IPS-NIHi11 (cell line): Measurements from ENCODE around the gene NOCT.
"Not testable (repeated sequence)": the region's sequence is repeated elsewhere in the genome, so short reads cannot be mapped to it uniquely, and the experiment has no call there.

Experiments
- DNase-seq: peaks from one replicate; pipeline ENCODE4 v3.0.0; 2012; ENCODE audit warnings: mixed read lengths, low spot score

Gene NOCT

GRCh38 chr4:139048026-139048425, 32.4 kb downstream of the NOCT start:
- DNase-seq = no peak

GRCh38 chr4:139050446-139050845, 34.9 kb downstream of the NOCT start:
- no peak for DNase-seq

GRCh38 chr4:139053909-139054308, 38.3 kb downstream of the NOCT start:
- DNase-seq = no peak

- no peak for DNase-seq
Measured at GRCh38 chr4:139054791-139055505, 39.4 kb downstream of the NOCT start.

GRCh38 chr4:139059026-139059425, 43.4 kb downstream of the NOCT start:
- not testable (repeated sequence) for DNase-seq

- no peak for DNase-seq
Measured at GRCh38 chr4:139060591-139060990, 45.0 kb downstream of the NOCT start.

- DNase-seq = no peak
Measured at GRCh38 chr4:139076016-139076744, 60.6 kb downstream of the NOCT start.

- DNase-seq = no peak
Measured at GRCh38 chr4:139077567-139078355, 62.2 kb downstream of the NOCT start.

GRCh38 chr4:139078926-139079325, 63.3 kb downstream of the NOCT start:
- no peak for DNase-seq

GRCh38 chr4:139082750-139083606, 67.4 kb downstream of the NOCT start:
- DNase-seq = peak; percentile 92

GRCh38 chr4:139083607-139083955, 68.0 kb downstream of the NOCT start:
- DNase-seq = peak; percentile 61

- DNase-seq = peak; percentile 85
Measured at GRCh38 chr4:139083956-139084803, 68.6 kb downstream of the NOCT start.

- peak; percentile 5 for DNase-seq
Measured at GRCh38 chr4:139084804-139085093, 69.2 kb downstream of the NOCT start.

GRCh38 chr4:139085141-139085540, 69.6 kb downstream of the NOCT start:
- DNase-seq = no peak

- DNase-seq = no peak
Measured at GRCh38 chr4:139092271-139092670, 76.7 kb downstream of the NOCT start.
